VCaP (cell line): Measurements from ENCODE around the gene BHLHA15.

ENCODE experiments used
- H3K27ac ChIP-seq: fragments of 450-650 bp; 2 replicates; pipeline ENCODE4 v1.5.1; 2017
- CTCF ChIP-seq: fragments of 450-650 bp; conservative IDR thresholded peaks from 2 replicates; pipeline ENCODE4 v1.5.1; 2017; ENCODE audit warnings: mild to moderate bottlenecking, moderate library complexity

Gene BHLHA15

GRCh38 chr7:98232263-98232585 lies 21.0 kb downstream of the BHLHA15 start:
- H3K27ac ChIP-seq = no peak overlapping the region
- TF ChIP-seq CTCF = no peak

GRCh38 chr7:98232799-98233198 lies 21.6 kb downstream of the BHLHA15 start:
- no peak overlapping the region for H3K27ac ChIP-seq
- no peak for TF ChIP-seq CTCF

DNA sequence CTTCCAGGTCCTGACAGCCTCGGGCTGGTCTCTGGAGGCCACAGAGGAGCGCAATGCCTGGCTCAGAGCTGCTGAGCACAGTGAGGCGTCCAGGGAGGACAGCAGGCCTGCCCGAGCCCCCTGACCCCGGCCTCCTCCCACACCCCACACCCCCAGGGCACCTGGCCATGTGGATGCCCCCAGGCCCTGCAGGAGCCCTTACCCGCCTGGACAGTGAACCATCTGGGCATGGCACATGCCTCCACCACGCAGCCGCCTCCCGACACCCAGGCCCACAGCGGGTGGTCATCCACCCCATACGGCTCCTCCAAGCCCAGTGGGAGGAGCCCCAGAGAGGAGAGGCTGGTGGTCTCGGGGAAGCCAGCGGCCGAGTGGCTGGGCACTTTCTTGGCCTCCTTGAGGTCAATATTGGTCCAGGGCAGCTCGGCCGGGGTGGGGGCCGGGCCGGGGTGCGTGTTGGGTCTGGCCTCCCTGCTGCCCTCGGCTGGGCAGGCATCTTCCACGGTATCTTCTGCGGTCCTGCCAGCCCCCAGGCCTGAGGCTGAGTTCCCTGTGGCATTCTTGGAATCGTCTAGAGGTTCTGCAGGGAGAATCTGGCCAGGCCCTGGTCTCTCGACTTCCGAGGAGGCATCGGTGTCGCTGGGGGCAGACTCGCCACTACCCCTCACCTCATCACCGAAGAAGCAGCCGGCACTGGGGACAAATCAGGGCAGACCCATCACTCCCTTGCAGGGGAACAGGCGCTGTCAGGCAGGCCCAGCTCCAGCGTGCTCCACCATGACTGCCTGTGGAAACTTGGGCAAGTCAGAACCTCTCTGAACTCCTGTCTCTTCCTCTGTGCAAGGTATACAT lies 22.2 kb downstream of the BHLHA15 start:
- H3K27ac ChIP-seq = no peak overlapping the region
- no peak for TF ChIP-seq CTCF

- H3K27ac ChIP-seq = no peak overlapping the region
- no peak for TF ChIP-seq CTCF
These were observed 23.3 kb downstream of the BHLHA15 start for GRCh38 chr7:98234429-98235147.

DNA sequence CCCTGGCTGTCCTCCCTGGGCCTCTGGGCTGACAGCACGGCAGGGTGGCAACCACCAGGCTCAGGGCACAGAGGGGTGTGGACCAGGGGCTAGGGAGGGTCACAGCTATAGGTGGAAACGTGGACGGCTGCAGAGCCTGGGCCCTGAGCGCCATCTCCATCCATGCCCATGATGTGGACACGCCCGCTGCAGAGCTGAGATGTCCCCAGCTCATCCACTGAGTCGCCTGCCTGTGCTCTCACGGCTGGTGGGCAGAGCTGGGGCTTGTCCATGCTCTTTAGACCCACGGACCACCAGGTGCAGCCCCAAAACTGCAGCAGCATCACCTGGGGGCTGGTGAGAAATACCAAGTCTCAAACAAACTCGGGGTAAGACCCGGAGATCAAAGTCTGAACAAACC lies 24.7 kb downstream of the BHLHA15 start:
- TF ChIP-seq CTCF = no peak

GRCh38 chr7:98236355-98237185 lies 25.3 kb downstream of the BHLHA15 start:
- TF ChIP-seq CTCF = no peak
- H3K27ac ChIP-seq = no peak overlapping the region

More for the DNA sequence above, 24.7 kb downstream of the BHLHA15 start:
- H3K27ac ChIP-seq = no peak overlapping the region

- H3K27ac ChIP-seq = no peak overlapping the region
- no peak for TF ChIP-seq CTCF
These were observed 26.8 kb downstream of the BHLHA15 start for GRCh38 chr7:98238076-98238475.
